GM18868 (cell line): Measurements from ENCODE around the gene CDA.

Source experiments
- ATAC-seq: cut with Tn5 transposase; IDR thresholded peaks from one replicate; pipeline ENCODE4 v1.9.1; 2021; ENCODE audit warnings: mild to moderate bottlenecking, moderate library complexity; ENCODE audit not compliant: unreplicated experiment

Gene CDA

DNA sequence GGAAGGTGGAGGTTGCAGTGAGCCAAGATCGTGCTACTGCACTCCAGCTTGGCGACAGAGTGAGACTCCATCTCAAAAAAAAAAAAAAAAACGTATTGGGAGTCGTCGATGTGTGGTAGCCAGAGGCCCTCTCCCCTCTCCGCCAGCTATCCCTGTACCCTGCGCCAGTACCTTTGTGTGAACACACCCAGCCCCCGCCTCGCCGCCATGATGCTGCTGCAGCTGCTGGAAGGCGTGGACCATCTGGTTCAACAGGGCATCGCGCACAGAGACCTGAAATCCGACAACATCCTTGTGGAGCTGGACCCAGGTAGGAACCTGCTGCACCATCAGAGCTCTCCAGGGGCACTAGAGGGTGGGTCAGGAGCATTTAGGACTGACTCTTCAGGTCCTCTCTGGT is 56.5 kb downstream of the CDA start:
- ATAC-seq: no peak

DNA sequence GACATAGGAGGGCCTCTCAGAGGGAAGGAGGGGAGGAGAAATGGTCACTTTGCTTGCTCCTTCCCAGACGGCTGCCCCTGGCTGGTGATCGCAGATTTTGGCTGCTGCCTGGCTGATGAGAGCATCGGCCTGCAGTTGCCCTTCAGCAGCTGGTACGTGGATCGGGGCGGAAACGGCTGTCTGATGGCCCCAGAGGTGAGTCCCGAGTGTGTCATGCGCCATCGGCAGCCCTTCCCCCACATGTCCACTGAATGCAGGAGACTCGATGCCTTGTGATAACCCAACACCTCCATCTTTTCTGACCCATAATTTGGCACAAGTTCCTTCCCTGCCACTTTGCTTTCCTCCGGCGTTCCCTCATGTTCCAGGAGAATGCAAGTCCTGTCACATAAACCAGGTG is 59.5 kb downstream of the CDA start:
- ATAC-seq: no peak

DNA sequence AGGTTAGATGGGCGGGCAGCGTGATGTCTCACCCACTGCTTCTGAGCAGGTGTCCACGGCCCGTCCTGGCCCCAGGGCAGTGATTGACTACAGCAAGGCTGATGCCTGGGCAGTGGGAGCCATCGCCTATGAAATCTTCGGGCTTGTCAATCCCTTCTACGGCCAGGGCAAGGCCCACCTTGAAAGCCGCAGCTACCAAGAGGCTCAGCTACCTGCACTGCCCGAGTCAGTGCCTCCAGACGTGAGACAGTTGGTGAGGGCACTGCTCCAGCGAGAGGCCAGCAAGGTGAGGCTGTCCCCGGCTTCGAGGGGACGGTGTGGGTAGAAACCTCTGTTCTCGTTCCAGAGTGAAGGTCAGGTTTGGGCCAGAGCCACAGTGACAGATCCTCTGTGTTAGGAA is 60.0 kb downstream of the CDA start:
- ATAC-seq: no peak

DNA sequence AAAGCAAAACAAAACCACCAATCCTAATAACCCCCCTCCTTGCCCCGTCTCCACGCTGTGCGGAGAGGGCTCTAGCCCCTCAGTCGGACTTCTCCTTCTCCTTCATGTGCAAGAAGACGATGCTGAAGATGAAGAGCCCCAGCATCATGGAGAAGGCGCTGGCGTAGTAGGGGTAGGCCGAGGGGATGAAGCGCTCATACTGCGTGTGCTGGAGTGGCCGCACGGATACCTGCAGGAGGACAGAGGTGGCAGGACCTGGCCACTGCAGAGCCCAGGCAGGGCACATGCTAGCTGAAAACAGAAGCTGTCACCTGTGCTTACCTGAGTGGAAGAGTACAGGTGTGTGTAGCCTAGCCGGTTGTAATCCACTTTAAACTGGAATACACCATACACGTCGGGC is 63.4 kb downstream of the CDA start:
- ATAC-seq: no peak

DNA sequence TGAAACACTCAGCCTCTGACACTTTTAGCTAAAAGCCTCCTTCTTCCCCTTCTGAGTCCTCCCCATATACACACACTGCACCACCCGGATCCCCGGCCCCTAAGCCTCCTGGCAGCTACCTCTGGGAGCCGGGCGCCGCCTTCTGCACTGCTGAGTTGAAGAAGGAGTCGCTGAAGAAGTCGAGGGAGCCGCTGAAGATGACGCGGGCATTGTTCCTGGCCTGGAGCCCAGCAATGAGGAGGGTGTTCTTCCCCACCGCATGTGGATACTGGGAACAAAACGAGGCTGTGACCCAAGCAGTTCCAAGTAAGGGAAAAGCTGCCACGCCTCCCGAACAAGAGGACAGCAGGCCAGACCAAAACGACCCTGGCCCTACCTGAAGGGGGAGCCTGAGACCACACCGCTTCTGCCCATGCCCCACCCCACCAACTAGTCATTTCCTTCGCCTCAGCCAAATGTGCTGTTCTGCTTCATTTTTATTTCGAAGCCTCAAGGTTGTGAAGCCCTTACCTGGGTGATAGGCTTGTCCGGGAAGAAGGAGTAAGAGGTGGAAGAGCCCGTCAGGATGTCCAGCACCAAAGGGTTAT is 65.3 kb downstream of the CDA start:
- no peak for ATAC-seq

DNA sequence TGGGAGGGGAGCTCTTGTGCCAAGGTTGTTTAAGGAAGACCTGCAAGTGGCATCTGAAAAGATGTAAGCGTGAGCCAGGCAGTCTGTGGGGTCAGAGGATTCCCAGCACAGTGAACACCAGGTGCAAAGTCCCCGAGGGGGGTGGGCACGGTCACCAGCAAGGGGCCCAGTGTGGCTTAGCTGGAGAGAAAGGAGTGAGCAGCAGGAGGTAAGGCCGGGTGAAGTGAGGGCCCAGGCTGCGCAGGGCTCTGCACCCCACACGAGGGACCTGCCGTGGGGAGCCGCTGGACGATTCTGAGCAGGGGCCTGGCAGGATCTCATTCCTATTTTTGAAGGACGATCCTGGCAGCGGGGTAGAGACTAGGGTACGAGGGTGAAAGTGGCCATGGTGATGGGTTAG is 68.1 kb downstream of the CDA start:
- no peak for ATAC-seq

DNA sequence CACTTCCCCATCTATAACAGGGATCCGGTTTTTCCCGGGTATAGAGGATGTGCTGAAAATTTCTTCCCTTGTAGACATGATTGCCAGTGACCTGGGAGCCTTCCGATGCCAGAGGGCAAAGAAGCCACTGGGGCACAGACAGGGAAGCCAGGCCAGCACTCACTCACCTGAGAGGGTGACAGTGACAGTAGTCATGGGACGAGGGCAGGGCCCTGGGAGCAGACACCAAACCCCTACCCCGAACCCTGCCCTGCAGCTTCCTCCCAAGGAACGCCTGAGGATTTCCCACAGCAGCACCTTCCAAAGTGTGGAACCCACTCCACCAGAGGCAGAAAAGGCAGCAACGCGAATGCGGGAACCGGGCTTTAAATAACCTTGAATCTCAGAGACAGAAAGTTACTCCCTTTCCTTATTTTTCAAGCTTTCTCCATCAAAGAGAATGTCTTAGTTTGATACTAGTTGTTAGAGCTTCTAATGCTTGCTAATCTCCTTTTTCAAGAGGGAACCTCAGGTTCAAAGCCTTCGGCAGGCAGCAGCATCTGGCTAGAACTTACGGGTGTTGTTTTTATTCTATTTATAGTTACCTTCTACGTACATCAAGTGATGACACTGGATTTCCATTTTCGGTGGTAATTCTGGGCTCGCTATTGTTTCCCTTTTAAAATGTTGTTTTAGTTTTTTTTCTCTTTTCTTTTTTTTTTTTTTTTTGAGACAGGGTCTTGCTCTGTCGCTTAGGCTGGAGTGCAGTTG is 69.4 kb downstream of the CDA start:
- no peak for ATAC-seq

DNA sequence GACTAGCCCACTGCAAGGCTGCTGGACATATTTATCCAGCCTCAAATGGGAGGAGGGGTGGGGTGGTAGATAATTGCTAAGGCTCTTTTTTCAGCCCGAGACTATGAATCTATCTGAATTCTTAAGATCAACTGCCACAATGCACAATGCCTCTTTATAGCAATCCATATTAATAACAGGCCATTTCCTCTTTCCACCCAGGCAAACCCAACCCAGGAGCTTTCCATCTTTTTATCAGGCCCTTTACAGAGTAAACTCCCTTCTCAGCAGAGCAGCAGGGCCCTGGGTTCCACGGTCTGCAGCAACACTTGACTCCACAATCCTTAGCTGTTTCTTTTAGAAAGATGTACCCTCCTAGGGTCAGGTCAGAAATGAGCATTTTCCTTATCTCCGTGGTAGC is 71.5 kb downstream of the CDA start:
- no peak for ATAC-seq

DNA sequence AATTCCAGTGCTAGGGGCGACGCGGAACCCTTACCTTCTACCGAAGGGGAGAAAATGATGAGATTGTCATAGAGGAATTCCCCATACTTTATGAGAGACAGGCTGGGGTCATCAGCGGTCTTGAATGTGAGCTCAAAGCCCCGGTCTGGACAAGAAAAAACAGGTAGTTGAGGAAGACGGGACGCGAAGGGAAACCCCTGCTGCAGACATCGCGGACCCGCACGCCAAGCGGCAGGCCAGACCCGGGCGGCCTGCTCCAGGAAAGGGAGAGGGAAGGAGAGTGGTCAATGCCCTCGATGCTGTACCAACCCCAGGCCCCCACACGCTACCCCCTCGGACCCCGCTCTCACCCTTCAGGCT is 71.9 kb downstream of the CDA start:
- no peak for ATAC-seq

DNA sequence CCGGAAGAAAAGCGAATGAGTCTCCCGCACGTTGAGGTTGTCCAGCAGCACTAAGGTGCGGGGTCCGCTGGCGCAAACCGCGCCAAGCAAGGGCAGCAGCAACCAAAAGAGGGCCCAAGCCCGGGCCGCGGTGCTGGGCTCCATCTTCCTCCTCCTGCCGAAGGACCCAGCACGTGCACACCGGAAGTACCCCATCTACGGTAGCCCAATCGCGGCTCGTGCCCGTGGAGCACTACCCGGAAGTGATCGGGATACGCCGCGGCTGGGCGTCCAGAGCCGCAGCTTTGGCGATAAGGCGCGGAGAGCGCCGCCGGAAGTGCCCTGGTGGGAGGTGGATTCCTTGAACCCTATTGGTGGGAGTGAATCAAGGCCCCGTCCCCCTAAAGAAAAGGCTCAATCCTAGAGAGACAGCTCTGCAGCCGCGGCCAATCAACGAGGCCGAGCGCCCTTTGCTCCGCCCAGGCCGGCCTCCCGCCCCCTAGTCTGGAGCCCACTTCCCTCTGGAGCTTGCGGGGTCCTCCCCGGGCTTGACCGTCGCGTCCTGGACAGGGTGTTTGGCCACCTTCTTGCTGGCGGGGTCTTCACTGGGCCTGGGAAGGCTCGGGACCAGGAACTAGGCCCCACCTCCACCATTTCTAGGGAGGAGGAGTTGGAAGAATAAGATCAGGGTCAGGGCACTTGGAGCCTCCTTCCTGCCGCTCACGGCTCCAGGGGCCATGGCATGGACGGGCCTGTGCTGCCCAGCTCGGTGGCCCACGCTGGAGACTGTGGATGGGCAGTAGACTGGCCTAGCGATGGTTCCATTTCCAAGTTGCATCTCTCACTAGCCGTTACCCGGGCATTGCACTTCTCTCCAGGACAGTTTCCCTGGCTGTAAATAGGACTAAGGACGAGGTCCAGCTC is 72.6 kb downstream of the CDA start, which contains the start of gene DDOST:
Gene DDOST, minus strand, starts transcription at position 163 of the 903 bp plus-strand sequence. Its CDS starts 19 bp downstream, at position 144.
- ATAC-seq: peak; percentile 97

DNA sequence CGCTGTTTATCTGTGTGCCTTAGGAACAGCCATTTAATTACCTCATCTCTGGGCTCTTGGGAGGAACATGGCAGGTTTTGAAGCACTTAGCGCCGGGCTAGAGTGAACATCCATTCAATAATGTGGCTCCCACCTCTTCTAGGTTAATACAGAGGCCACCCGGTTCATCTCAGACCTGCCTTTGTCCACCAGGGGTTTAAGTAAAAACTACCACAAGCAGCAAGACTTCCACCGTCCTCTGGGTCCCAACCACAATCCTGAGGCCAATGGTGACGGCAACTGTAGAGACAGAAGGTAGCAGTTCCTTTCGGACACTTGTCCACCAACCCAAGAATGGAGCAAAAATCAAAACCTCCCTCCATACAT is 73.2 kb downstream of the CDA start:
- ATAC-seq: no peak

DNA sequence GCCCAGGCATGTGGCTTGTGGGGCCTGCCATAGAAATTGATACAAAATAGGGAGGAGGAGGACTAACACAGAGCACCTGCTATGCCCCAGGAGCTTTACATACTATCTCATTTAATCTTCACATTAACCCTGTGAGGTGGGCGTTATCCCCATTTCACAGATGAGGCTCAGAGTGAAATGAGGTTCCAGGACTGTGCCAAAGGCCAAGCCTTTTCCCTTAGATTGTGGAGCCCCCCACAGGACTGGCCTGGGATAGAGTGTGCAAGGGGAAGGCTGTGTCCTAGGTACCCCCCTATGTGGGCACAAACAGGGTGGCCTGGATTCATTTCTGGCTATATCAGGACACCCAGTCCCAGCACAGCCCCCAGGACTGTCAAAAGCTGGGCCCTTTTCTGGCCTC is 74.5 kb downstream of the CDA start:
- ATAC-seq: no peak

DNA sequence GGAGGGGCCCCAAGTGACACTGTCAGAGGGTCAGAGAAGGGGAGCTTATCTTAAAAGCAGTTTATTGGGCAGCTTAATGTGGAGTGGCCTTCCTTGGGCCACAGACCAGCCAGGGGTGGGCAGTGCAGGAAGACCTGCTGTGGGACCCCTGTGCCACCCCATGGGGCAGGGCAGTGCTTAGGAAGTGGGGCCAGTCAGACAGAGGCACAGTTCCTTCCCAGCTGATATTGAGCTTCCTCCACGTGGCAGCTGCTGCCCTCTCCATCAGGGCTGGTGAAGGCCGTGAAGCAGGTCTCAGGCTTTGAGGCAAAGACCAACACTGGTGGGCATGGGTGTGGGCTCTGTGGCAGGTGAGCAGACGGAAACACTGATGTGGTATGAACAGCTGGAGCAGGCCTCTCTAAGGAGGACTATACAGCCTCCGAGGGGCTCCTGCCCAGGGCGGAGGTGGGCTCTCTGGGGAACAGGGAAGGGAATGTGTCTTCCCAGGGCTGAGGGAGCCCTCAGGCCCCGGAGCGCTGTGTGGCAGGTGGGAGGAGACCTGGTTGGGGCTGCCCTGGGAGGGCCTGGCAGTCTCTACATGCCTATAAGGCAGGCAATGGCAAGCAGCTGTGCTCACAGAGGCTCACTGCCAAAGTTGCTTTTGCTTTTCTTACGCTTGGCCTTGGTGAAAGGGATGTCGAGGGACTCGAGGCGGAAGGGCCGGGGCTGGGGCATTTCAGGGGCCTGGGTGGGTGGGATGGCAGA is 75.2 kb downstream of the CDA start:
- no peak for ATAC-seq

DNA sequence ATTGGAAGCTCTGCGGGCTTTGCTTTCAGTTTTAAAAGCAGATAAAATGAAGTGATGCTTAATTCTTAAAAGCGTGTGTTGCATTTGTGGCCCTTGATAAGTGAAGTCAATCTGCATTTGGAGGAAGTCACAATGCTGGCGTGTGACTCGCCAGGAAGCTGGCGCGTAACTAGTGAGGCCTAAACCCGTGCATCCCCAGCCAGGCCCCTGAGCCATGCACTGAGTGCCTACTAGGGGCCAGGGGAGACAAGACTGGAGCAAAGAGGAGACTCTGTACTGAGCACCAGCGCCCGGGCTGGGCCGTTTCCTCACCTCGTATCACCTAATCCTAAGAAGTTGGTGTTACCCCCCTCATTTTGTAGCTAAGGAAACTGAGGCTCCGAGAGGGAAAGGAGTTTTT is 76.8 kb downstream of the CDA start:
- ATAC-seq: no peak

DNA sequence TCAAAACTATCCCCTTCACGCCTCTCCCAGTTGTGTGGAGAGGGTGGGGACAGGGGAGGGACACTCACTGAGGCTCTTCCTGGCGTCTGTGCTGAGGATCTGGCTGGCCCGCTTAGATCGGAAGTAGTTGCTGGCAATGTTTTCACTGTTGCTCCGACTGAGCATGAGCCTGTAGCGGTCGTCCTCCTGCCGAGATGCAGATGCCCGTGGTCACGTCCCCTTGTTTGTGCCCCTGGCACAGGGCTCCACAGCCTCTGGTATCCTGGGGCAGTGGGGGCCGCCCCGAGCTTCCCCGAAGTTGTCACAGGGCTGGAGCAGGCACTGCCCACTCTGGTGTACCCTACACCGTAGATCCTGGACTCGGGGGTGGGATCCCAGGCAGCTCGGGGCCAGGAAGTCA is 77.2 kb downstream of the CDA start:
- ATAC-seq: no peak

DNA sequence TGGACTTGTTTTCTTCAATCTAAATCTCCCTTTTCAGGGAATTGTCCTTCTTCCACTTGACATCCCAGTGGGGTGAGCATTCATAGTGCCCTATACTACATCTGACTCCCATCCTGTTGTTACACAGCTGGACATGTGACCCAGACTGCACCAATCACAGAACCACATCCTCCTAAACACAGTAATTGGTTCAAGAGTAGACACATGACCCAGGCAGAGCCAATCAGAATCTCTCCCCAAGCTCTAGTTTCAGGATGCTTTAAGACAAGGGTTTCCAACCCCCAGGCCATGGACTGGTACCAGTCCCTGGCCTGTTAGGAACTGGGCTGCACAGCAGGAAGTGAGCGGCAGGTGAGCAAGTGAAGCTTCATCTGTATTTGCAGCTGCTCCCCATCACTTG is 77.9 kb downstream of the CDA start:
- no peak for ATAC-seq
